Measurements from ENCODE around the gene ZNF24.

DNA sequence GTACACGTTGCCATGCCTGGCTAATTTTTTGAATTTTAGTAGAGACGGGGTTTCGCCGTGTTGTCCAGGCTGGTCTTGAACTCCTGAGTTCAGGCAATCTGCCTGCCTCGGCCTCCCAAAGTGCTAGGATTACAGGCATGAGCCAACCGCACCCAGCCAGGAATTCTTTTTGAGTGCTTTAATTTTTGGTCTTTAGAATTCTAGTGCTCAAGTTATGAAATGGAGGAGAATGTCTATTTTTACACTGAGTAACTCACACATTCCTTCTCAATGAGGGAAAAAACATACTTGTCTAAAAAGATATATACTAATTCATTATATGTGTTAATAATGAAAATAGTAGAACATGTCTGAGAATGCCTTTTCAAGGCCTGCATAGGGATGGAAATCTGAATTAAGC lies 24.4 kb upstream of the ZNF24 start:
- no peak for TF ChIP-seq POLR2A (IDR thresholded peaks at IDR 0.05)
- TF ChIP-seq, protein P1, sequence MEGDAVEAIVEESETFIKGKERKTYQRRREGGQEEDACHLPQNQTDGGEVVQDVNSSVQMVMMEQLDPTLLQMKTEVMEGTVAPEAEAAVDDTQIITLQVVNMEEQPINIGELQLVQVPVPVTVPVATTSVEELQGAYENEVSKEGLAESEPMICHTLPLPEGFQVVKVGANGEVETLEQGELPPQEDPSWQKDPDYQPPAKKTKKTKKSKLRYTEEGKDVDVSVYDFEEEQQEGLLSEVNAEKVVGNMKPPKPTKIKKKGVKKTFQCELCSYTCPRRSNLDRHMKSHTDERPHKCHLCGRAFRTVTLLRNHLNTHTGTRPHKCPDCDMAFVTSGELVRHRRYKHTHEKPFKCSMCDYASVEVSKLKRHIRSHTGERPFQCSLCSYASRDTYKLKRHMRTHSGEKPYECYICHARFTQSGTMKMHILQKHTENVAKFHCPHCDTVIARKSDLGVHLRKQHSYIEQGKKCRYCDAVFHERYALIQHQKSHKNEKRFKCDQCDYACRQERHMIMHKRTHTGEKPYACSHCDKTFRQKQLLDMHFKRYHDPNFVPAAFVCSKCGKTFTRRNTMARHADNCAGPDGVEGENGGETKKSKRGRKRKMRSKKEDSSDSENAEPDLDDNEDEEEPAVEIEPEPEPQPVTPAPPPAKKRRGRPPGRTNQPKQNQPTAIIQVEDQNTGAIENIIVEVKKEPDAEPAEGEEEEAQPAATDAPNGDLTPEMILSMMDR (IDR thresholded peaks at IDR 0.05 in 4 of 5, conservative IDR thresholded peaks at IDR 0.05 in 1 of 5) = no peak
